HG03558 (cell line): ENCODE results near the gene IL10RA.
A peak's percentile ranks its signal among the peaks of the same experiment; 100 is the strongest.

Experiments
- ATAC-seq: cut with Tn5 transposase; IDR thresholded peaks from one replicate; pipeline ENCODE4 v1.9.1; 2021; ENCODE audit warnings: moderate number of reproducible peaks; ENCODE audit not compliant: unreplicated experiment; ENCODE audit errors: extremely low read depth

The IL10RA gene

DNA sequence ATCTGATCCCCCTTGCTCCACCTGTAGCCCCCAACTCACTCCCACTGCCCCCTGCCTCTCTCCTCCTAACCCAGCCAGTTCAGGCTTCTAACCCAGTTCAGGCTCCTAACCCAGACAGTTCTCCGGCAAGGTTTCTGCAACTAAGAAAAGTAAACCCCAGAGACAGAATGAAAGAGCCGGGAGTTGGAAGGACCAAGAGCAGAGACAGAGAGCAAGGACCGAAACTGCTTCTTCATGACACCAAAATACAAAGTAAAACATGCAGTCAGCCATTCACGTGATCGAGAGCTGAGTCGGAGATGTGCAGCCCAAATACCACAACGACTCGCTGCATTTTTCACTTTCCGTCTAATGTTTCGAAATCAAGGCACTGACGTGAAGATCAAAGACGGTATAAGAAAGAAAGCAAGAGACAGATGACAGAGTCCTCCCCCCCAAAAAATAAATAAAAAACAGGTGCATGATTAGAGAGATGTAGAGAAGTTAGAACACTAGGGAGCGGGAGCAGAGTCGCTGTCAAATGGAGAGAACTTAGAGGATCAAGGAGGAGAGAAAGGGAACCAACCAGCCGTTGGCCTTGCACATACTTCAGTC lies 884 bp downstream of the IL10RA start:
- ATAC-seq, result no peak

DNA sequence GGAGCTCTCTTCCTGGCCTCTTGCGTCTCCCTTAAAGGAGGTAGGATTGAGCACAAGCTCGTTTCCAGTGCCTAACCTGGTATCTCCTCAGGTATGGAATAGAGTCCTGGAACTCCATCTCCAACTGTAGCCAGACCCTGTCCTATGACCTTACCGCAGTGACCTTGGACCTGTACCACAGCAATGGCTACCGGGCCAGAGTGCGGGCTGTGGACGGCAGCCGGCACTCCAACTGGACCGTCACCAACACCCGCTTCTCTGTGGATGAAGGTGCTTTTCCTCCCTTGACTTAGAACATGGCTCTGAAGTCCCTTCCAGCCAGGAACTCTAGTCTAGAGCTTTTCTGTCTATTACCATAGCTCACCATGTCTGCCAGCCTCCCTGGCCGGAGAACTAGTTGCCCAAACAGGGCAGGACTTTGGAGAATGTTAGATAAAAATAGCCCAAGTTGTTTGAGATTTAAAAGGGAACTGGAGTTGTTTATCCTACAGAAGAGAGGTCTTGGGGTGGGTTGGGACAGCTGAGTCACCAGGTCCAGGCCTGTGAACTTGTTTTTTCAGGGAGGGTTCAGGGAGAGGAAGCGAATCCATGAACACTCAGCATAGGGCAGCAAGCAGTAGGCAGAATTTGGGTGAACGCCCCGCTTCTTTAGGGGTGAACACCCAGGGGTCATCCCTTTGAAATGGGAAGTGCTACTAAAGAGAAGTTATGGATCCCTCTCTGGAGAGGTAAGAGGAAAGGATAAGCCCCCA lies 3.3 kb downstream of the IL10RA start:
- ATAC-seq, result no peak

DNA sequence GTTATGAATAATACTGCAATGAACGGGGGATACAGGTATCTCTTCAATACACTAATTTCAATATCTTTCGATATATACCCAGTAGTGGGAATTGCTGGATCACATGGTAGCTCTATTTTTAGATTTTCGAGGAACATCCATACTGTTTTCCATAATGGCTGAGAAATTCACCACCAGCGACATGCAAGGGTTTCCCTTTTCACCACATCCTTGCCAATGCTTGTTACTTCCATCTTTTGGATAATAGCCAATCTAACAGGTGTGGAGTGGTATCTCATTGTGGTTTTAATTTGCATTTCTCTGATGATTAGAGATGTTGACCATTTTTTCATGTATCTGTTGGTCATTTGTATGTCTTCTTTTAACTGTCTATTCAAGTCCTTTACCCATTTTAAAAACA lies 5.9 kb downstream of the IL10RA start:
- no peak for ATAC-seq

DNA sequence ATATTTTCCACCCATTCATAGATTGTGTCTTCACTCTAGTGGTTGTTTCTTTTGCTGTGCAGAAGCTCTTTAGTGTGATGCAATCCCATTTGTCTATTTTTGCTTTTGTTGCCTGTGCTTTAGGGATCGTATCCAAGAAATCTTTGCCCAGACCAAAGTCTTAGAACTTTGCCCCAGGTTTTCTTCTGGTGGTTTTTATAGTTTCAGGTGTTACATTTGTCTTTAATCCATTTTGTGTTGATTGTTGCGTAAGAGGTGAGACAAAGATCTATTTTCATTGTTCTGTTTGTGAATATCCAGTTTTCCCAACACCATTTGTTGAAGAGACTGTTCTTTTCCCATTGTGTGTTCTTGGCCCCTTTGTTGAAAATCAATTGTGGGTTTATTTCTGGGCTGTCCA lies 6.4 kb downstream of the IL10RA start:
- ATAC-seq, result no peak

DNA sequence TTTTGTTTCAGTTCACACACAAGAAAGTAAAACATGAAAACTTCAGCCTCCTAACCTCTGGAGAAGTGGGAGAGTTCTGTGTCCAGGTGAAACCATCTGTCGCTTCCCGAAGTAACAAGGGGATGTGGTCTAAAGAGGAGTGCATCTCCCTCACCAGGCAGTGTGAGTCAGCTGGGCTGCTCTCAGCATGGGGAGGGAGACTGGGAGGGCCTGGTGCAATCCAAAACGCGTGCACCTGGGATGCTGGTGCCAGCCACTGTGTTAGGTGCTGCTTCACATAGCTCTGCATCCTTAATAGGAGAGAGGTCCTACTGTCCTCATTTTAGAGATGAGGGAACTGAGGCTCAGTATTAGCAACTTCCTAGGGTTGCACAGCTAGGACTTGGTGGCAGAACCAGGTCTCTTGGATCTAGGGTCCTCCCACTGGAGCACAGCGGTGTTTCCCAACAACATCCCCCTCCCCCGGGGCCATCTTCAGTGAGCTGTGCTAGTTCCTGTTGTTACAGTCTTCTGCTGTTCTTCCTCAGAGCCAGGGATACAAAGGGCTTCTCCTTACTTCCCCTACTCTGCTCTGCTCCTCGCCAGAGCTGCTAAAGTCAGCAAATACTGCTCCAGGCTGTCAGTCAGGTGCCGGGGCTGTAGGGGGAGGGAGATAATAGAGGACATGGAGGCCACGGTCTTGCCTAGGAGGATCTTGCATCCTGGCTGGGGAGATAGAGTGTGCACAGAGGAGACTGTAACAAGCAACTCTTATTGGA lies 8.0 kb downstream of the IL10RA start:
- ATAC-seq, result no peak

DNA sequence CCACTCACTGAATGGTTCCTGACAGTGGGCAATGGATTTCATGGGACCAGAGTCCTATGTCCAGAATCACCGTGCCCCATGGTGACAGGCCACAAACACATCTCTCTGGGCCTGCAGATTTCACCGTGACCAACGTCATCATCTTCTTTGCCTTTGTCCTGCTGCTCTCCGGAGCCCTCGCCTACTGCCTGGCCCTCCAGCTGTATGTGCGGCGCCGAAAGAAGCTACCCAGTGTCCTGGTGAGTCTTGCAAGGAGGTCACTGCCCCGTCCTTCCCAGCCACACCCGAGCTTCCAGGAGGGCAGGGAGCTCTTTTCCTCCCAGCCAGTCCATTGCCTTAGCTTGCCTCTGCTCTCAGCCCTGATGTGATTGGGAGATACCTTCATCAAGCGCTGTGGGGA lies 9.3 kb downstream of the IL10RA start:
- no peak for ATAC-seq

DNA sequence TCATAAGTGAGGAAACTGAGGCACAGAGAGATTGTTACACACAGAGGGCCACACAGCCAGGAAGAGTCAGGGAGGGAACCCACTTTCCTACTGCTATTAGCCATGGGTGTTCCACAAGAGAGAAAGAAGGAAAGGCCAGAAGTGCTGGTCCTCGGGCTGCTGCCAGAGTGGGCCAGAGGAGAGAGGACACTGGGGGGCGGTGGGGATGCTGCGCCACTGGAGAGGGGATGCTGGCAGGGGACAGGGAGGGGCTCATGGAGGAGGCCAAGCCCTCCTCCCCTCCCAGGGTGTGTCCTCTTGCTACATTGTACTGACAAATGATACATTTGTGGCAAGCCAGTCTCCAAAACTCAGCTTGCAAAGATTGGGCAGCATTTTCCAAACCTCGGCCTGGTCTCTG lies 9.9 kb downstream of the IL10RA start:
- ATAC-seq, result no peak

DNA sequence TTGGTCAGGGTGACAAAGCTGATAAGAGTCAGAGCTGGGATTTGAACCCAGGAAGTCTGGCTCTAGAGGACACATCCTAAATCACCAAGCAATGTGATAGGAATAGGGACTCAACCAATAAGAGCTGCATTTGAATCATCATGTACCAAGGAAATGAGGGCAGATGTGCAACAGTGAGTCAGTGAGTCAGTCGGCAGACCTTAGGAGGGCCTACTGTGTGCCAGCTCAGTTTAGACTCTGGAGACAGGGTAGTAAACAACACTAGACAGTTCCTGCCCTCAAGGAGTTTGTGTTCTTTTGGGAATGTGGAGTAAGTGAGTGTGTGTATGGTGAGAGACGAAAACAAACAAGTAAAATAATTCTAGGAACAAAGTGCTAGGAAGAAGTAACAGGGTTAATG lies 11.2 kb downstream of the IL10RA start:
- no peak for ATAC-seq

DNA sequence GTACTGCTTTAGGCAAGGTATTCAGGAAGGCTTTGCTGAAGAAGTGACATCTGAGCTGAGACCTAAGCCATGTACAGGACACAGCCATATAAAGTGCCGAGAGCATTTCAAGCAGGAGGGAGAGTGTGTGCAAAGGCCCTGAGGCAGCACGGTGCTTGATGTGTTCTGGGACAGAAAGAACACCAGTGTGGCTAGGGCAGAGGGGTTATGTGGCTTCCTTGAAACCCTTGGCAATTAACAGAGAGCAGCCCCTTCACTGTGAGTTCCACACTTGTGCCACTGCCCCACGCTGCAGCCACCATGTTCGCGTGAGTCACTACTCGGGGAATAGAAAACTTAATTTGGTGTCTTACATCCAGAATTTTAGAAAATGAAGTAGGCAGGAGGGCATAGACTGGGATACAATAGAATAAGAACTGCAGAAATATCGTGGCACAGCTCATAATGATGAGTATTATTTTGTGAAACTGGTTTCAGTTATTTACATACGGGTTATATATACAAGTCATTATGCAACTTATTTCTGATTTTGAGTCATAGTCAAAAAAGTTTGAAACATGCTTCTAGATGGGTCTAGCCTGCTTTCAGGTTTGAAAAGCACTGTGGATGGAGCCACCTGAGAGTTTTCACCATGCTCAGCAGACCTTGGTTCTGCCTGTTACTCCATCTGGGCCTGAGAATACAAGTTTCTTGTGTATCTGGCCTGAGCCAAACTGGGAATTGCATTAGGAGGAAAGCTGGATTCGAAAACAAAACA lies 11.8 kb downstream of the IL10RA start:
- peak; percentile 53 for ATAC-seq

DNA sequence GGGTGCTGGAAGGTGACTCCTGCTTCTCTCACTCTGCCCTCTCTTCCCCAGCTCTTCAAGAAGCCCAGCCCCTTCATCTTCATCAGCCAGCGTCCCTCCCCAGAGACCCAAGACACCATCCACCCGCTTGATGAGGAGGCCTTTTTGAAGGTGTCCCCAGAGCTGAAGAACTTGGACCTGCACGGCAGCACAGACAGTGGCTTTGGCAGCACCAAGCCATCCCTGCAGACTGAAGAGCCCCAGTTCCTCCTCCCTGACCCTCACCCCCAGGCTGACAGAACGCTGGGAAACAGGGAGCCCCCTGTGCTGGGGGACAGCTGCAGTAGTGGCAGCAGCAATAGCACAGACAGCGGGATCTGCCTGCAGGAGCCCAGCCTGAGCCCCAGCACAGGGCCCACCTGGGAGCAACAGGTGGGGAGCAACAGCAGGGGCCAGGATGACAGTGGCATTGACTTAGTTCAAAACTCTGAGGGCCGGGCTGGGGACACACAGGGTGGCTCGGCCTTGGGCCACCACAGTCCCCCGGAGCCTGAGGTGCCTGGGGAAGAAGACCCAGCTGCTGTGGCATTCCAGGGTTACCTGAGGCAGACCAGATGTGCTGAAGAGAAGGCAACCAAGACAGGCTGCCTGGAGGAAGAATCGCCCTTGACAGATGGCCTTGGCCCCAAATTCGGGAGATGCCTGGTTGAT lies 12.6 kb downstream of the IL10RA start:
- no peak for ATAC-seq

DNA sequence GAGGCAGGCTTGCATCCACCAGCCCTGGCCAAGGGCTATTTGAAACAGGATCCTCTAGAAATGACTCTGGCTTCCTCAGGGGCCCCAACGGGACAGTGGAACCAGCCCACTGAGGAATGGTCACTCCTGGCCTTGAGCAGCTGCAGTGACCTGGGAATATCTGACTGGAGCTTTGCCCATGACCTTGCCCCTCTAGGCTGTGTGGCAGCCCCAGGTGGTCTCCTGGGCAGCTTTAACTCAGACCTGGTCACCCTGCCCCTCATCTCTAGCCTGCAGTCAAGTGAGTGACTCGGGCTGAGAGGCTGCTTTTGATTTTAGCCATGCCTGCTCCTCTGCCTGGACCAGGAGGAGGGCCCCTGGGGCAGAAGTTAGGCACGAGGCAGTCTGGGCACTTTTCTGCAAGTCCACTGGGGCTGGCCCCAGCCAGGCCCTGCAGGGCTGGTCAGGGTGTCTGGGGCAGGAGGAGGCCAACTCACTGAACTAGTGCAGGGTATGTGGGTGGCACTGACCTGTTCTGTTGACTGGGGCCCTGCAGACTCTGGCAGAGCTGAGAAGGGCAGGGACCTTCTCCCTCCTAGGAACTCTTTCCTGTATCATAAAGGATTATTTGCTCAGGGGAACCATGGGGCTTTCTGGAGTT lies 13.3 kb downstream of the IL10RA start:
- no peak for ATAC-seq

DNA sequence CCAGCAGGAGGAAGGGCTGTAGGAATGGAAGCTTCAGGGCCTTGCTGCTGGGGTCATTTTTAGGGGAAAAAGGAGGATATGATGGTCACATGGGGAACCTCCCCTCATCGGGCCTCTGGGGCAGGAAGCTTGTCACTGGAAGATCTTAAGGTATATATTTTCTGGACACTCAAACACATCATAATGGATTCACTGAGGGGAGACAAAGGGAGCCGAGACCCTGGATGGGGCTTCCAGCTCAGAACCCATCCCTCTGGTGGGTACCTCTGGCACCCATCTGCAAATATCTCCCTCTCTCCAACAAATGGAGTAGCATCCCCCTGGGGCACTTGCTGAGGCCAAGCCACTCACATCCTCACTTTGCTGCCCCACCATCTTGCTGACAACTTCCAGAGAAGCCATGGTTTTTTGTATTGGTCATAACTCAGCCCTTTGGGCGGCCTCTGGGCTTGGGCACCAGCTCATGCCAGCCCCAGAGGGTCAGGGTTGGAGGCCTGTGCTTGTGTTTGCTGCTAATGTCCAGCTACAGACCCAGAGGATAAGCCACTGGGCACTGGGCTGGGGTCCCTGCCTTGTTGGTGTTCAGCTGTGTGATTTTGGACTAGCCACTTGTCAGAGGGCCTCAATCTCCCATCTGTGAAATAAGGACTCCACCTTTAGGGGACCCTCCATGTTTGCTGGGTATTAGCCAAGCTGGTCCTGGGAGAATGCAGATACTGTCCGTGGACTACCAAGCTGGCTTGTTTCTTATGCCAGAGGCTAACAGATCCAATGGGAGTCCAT lies 14.1 kb downstream of the IL10RA start:
- ATAC-seq, result no peak

DNA sequence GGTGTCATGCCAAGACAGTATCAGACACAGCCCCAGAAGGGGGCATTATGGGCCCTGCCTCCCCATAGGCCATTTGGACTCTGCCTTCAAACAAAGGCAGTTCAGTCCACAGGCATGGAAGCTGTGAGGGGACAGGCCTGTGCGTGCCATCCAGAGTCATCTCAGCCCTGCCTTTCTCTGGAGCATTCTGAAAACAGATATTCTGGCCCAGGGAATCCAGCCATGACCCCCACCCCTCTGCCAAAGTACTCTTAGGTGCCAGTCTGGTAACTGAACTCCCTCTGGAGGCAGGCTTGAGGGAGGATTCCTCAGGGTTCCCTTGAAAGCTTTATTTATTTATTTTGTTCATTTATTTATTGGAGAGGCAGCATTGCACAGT lies 14.6 kb downstream of the IL10RA start:
- no peak for ATAC-seq

DNA sequence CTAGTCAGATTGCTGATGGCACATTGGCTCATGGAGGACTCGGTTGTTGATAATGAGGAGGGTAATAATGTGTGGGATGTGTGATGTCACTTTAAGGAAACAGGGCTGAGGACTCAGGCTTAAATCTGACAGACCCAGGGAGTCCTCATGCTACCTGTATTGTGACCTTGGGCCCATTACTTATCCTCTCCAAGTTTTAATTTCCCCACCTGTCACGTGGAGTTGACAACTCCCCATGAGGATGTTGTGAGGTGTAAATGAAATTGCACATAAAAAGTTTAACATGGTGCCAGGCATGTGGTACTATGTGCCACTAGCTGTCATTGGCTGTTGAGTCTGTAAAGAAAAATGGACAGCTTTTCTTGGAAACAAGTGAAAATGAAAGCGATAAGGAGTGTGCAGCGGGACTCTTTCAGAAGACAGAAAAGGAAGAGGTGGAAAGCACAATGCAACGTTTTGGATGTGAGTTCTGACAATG lies 15.3 kb downstream of the IL10RA start:
- ATAC-seq, result no peak

DNA sequence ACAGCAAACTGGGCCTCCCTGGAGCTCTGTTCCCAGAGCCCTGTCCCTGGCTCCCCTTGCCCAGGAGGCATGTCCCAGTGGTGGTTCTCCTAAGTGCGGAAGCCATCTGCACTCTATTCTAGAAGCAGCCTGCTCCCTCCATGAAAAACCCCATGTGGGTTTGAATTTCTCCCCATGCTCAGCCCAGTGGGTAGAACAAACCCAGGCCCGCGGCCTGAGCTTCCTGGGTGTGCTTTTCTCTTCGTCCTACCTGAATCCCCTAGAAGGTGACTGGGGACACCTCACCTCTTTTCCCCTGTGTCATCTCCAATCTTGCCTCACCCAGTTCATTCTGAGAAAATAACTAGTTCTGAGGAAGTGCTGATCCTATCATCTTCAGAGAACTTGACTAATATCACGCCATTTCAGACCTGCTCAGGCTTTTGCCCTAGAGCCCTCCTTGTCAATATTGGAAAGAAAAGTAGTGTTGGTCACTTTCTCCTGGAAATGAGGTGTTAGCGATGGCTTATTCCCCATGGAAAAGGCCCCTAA lies 15.9 kb downstream of the IL10RA start:
- ATAC-seq, result no peak

DNA sequence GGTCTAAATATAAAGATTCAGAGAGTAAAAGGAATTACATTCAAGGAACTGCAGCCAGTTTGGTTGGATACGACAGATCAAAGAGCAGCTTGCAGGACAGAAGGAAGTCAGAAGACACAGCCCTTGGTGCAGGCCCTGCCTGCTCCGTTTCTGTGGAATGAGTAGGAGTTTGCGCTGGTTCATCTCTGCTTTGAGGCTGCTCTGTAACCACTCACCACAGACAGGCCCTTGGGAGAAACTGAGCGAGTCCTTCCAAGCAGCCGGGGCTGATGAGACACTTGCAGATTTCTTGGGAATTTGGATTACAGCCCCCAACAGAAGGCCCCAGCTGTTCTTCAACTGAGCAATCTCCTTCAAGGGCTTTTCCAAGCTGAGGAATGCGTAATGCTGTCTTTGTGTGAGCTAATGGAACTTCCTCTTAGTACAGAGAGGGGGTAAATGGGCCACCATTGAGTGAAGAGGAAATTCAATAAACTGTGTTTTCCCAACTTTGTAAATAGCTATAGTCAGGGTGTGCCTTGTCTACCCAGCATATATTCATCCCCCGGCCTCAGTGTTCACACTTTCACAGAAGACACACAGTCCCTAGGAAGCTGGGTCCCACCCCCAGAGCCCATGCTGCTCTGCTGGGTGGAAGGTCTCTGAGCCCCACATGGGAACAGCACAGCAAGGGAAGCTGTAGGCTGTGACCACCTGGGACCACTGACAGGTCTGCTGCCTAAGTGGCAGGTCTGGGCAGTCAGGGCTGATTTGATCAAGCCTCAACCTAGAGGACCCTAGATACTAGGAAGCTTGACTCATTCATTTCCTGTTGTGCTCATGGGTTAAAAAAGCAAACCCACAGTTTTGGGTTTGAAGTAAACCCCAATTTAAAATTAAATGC lies 16.6 kb downstream of the IL10RA start:
- ATAC-seq, result no peak

DNA sequence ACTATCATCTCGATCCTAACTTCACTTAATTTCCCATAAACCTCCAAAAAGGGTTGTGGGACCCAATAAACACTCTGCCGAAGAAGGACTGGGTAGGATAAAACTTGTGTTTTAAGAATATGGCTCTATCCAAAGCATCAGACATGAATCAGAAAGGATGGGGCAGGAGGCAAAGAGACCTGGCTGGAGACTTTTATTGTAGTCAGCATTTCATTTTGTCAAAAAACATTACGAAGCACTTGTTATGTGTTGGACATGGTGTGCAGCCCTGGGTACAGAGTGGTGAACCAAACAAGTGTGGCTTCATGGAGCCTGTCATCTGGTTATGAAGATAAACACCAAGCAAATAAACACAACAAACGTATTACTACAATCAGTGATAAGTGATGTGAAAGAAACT lies 17.3 kb downstream of the IL10RA start:
- ATAC-seq, result no peak
